GM19099 (cell line): ENCODE results near the gene CORO1C.

ENCODE experiments used
- POLR2A ChIP-seq: IDR thresholded peaks from 3 replicates; pipeline ENCODE4 v1.6.1; 2011; ENCODE audit warnings: low read depth; ENCODE audit not compliant: insufficient read length; ENCODE audit errors: extremely low read depth

CORO1C gene

DNA sequence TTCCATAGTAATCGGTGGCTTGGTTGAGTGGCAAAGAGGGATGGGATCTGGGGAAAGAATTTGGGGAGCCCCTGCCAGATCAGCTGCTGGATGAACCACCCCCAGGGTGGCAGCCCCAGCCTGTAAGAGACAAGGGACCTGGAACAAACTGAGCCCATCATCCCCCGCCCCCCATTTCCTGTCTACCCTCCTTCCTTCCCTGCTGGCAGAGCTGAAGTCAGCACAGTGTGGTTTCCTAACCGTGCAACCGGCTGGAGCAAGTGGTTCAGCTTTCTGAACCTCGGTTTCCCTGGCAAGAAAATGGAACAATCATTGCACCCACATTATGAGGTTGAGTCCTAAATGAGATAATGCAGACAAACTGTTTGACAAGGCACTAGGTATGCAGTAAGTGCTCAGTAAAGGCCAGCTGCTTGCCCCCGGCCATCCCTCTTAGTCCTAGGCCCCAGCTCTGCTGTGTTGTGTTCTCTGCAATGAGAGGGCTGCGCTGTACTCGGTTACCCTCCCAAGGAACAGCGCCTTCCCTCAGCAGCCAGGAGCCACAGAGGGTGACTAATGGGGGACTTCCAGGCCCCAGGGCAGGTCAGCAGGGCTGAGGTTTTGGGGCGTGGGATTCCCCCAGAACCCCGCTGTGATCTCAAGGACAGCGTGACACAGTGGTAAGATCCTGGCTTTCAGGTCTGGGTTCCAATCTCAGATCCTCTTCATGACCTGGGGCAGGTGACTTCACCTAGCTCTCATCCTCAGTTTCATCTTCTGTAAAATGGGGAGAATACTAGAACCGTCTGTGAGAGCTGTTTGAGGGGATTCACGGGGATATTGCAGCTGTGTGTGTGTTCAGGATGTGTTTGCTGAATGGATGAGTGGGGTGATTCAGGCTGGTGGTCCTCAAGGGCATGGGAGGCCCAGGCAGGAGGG is 114.1 kb downstream of the CORO1C start:
- peak; percentile 55 for TF ChIP-seq POLR2A

DNA sequence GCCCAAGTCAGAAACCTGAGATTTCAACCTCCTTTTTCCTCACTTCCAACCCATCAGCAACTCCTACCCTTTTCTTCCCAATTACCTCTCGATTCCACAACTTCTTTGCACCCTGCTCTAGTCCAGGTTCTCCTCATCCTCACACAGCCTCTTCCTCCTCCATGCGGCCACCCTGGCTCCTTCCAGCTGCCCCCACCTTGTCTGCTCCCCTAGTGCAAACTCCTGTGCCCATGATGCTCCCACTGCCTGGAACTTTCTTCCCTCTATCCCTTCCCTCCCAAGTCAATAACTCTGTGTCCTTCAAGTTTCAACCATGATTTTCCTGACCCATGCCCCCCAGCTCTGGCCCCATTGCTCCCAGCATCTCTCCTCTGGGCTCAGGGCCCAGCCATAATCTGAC is 115.0 kb downstream of the CORO1C start:
- TF ChIP-seq POLR2A = no peak

DNA sequence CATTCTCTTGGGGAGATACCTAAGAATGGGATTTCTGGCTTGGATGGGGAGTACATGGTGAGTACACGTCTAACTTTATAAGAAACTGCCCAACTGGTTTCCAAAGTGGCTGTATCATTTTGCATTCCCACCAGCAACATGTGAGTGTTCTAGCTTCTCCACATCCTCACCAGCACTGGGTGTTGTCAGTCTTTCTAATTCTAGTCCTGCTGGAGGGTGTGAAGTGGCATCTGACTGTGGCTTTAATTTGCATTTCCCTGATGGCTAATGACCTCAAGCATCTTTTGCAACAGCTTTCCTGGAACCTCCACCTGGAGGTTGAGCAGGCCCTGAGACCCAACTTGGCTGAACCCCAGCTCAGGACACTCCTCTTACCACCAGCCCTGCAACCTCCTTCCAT is 115.4 kb downstream of the CORO1C start:
- no peak for TF ChIP-seq POLR2A

DNA sequence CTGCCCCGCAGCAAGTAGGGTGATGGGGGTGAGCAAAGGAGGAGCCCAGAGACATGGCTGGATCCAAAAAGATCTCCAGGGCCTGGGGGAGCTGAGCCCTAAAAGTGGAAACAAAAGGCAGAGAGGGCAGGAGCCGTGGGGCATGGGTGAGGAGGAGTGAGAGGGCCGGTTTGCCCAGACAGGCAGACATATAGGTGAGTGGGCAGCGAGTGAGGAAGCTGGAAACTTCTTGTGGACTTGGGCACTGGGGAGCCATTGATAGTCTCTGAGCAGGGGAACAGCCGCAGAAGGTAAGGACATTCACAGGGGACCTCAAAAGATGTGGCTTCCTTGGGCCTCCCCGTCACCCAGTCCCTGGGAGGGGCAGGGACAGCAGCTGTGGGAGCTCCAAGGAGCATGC is 116.7 kb downstream of the CORO1C start:
- TF ChIP-seq POLR2A = no peak

DNA sequence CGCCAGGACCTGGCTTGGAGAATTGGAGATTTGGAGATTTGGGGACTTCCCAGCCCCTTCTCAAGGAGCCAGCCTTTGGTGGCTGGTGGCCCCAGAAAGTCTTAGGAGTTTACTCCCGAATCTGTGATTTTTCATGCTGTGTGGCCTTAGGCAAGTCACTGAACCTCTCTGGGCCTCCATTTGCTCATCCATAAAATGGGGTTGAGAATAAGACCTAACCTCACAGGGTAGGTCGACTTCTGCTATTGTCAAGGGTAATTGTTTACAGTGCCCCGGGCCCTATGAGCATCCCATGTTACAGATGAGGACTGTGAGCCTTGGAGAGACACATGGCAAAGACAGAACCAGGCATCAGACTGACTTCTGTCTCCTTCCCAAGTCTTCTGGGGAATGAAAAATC is 117.3 kb downstream of the CORO1C start:
- TF ChIP-seq POLR2A = no peak

DNA sequence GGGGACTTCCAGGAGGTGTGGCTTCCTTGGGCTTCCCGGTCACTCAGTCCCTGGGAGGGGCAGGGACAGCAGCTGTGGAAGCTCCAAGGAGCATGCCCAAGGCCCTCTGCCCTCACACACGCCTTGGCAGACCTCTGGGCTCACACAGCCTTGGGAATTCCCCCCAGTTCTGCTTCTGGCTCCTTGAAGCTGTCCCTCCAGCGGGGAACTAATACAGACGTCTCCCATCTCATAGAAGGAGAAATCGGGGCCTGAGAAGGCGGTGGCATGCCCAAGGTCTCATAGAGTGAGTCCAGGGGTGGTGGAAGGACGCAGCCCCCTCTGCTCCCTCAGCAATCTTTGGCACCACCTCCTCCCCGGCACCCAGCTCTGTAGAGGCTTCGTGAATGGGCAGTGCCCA is 117.8 kb downstream of the CORO1C start:
- TF ChIP-seq POLR2A = no peak

DNA sequence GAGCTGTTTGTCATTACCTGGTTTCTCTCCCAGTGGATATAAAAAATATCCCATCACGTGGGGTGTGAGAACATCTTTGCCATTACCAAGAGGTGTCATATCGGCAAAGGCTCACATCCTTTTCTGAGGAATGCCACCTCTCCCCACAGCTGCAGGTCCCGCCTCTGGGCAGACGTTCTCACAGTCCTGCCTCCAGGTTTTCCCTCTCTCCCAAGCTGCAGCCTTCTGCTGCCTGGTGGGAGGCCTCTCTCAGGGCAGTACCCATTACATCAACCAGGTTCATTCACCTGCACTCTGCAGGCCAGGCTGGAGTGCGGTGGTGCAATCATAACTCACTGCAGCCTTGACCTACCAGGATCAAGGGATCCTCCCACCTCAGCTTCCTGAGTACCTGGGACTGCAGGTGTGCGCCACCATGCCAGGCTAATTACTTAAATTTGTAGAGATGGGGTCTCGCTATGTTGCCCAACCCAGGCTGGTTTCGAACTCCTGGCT is 118.5 kb downstream of the CORO1C start:
- no peak for TF ChIP-seq POLR2A

DNA sequence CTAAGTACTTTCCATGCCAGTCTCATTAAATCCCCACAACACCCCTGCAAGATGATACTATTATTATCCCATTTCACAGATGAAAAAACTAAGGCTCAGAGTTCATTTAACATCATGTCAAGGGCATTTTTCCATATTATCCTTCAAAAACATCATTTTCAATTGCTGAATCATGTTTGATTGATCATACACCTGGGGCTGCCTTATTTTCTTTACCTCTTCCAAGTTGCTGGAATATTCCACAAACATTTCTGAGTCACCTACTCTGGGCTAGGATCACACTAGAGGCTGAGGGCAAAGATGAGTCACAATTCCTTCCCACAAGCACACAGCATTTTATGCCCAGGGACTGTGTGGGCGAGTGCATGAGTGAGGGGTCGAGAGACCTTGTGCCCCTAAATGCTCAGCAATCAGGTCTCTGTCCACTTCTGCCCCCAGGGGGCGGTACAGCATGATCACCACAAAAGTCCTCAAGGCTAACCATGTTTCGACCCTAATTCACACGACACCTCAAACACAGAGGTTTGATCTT is 119.4 kb downstream of the CORO1C start:
- TF ChIP-seq POLR2A = no peak

DNA sequence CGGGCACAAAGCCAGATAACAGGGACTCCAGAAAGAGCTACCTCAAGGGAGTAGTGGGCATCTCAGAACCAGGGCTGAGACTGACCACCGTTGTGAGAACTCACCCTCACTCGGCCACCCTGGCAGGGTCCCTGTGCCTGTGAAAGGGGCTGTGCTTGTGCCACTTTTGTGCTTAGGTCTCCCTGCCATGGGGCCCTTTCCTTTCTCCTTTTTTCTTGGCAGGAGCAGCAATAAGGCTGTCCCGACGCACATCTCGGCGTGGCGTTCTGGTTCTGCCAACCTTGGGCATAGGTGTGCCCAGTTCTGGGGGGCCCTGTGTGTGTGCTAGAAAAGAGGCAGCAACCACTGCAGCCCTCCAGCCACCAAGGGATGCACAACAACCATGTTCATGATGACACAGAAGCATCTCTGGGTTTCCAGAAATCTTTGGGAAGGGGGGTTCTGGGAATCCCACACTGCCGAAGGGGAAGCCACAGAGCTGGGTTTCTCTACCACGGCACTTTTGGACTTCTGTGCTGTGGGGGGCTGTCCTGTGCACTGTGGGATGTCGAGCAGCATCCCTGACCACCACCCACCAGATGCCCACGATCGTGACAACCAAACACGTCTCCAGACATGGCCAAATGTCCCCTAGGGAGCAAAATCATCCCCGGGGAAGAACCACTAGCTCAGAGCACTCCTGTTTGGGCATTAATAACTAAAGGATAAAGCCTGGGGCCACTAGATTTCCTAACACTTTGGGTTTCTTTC is 120.3 kb downstream of the CORO1C start:
- no peak for TF ChIP-seq POLR2A

DNA sequence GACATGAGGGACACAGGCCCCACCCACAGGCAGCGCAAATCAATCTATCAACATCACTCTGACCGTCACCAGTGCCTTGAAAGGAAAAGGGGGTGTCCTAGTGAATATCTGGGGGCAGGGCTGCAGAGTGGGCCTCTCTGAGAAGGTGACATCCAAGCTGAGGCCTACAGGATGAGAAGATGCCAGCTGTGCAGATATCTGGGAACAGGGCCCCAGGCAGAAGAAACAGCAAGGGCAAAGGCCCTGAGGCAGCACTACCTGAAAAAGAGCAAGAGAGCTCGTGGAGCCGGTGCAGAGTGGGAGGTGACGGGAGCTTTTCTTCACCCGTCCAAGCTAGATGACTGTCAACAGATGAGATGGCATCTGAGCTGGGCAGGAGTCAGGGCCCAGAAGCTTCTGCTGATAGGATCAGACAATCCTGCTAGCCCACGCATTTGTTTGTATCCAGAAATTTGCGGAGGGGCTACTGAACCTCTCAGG is 120.9 kb downstream of the CORO1C start:
- no peak for TF ChIP-seq POLR2A

DNA sequence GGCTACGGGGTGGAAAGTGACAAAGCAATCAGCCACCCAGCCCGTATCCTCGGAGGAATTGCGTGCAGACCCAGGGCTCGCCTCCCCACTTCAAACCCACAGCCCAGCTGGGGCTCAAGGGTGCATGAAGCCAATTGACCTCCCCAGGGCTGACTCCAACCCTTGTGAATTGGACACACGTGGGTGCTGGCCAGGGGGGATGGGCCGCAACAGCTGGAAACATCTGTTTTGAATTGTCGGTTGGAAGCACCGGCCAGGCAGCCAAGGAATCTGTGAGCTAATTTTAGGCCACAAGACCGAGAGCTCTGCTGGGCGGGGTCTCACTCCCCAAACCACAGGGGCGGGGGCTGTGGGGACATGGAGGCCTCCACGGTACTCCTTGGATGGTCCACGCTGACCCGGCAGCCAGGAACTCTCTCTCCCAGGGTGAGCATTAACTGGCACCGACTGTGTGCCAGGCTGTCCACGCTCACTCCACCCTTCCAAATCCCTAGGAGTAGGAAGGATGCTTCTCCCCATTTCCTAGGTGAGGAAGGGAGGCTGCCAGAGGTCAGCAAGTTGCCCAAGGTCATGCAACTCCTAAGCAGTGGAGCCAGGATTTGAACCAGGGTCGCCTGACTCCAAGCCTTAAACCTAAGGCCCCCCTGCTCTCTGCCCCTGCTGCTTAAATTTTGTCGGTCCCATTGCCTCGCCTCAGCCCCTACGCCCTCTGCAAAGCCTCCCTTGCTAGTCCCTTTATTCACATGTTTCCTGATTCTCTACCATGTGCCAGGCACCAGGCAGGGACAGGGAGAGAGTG is 121.6 kb downstream of the CORO1C start:
- TF ChIP-seq POLR2A = no peak

DNA sequence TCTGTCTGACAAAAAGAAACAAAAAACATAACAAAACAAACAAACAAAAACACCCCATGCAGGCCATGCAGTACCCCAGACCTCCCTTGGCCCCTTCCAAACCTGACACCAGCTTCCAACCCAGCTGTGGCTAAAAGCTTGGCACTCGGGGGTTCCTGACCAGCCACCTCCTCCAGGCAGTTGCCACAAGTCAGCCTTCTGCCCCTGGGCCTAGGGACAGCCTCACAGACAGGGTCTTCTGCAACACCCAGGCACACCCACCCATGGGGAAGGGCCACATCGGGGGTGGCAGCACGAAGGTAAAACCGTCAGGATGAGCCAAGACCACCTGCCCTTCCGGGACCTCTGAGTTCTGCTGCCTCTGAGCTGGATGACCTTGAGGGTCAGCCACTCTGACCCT is 122.7 kb downstream of the CORO1C start:
- no peak for TF ChIP-seq POLR2A

DNA sequence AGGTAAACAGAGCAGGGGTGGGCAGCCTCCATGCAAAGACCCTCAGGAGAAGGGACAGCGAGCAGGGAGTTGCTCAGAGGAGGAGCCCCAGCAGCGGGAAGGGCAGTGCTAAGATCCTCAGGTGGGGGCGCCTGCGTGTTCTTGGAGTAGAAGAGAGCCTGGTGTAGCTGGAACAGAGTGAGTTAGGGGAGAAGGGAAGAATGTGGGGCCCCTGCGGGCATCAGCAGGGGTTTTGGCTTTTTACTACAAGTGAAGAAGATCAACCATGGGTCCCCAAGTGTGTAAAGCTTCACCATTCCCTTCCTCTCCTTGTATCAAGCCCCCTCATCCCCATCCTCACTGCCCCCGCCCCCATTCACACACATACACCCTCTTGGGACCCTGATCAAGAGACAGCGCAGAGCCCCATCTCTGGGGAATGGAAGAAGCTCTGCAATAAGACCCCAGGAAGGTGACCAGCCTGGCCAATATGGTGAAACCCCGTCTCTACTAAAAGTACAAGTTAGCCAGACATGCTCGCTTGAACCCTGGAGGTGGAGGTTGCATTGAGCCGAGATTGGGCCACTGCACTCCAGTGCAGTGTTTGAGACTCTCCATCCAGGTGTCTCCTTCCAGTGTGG is 123.2 kb downstream of the CORO1C start:
- TF ChIP-seq POLR2A = no peak

DNA sequence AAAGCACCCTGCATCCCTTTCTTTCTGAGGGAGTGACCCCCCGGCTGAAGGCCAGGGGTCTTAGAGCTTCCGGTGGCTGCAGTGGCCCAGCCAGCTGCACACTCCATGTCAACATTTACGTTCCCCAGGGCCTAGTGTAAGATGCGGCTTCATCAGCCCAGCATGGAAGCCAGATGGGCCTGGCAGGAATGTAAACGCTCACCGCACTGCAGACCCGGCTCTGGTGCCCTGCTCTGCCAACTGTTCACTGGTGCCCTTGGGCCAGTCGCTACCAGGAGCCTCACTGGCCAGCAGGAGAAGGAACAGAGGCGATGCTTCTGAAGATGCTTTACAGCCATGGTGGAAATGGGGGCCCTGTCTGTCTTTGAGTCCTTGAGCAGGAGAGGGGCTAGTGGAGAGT is 124.8 kb downstream of the CORO1C start:
- no peak for TF ChIP-seq POLR2A

DNA sequence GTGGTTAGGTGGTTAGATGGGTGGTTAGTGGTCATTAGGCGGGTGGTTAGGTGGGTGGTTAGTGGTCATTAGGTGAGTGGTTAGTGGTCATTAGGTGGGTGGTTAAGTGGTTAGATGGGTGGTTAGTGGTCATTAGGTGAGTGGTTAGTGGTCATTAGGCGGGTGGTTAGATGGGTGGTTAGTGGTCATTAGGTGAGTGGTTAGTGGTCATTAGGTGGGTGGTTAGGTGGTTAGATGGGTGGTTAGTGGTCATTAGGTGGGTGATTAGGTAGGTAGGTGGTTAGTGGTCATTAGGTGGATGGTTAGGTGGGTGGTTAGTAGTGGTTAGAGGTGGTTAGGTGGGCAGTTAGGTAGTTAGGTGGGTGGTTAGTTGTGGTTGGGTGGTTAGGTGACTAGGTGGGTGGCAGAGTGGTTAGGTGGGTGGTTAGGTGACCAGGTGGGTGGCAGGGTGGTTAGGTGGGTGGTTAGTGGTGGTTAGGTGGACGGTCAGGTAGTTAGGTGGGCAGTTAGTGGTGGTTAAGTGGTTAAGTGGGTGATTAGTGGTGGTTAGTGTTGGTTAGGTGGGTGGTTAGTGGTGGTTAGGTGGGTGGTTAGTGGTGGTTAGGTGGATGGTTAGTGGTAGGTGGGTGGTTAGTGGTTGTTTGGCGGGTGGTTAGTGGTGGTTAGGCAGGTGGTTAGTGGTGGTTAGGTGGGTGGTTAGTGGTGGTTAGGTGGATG is 125.5 kb downstream of the CORO1C start:
- no peak for TF ChIP-seq POLR2A
